Osteocyte (in vitro differentiated cells): ENCODE data around the gene PPP3R1. TPM values are rescaled to one million over a fixed set of nuclear protein-coding genes. Genes with fewer than 3 reads are reported as not detected.

Experiments
- DNase-seq: peaks from one replicate; pipeline ENCODE4 v3.0.0; 2021; ENCODE audit warnings: mixed read lengths; ENCODE audit not compliant: unreplicated experiment; ENCODE audit errors: extremely low spot score
- H3K27ac Mint-ChIP-seq: one replicate; pipeline ENCODE4 v1.8.0; 2021; ENCODE audit warnings: mild to moderate bottlenecking, mixed read lengths; ENCODE audit not compliant: unreplicated experiment
- H3K27me3 Mint-ChIP-seq: one replicate; pipeline ENCODE4 v1.8.0; 2021; ENCODE audit warnings: mixed read lengths; ENCODE audit not compliant: unreplicated experiment
- H3K36me3 Mint-ChIP-seq: one replicate; pipeline ENCODE4 v1.8.0; 2021; ENCODE audit warnings: mixed read lengths; ENCODE audit not compliant: unreplicated experiment
- H3K4me1 Mint-ChIP-seq: one replicate; pipeline ENCODE4 v1.8.0; 2021; ENCODE audit warnings: mixed read lengths; ENCODE audit not compliant: unreplicated experiment
- H3K4me3 Mint-ChIP-seq: one replicate; pipeline ENCODE4 v1.8.0; 2021; ENCODE audit warnings: mild to moderate bottlenecking, moderate library complexity, mixed read lengths; ENCODE audit not compliant: unreplicated experiment
- H3K9me3 Mint-ChIP-seq: one replicate; pipeline ENCODE4 v1.8.0; 2021; ENCODE audit warnings: mixed read lengths; ENCODE audit not compliant: unreplicated experiment
- CTCF ChIP-seq: fragments of 200-600 bp; sonication (generic); IDR thresholded peaks from 2 replicates; pipeline ENCODE4 v1.5.0; 2021; ENCODE audit warnings: antibody characterized with exemption, mild to moderate bottlenecking, moderate library complexity
- total RNA-seq: library from RNA; stranded (reverse); gene quantifications from 2 replicates; pipeline ENCODE4 v1.2.1, GENCODE V29; 2021

Gene PPP3R1
- total RNA-seq, 1 donor from 2014 or later = 68.4 TPM

- no peak overlapping the region for H3K4me3 Mint-ChIP-seq
- DNase-seq = no peak
- no peaks in the 10 kb centered on the region for H3K27me3 Mint-ChIP-seq
- no peaks in the 10 kb centered on the region for H3K9me3 Mint-ChIP-seq
- TF ChIP-seq CTCF = no peak
- no peaks in the 10 kb centered on the region for H3K4me1 Mint-ChIP-seq
- no peak overlapping the region for H3K27ac Mint-ChIP-seq
- H3K36me3 Mint-ChIP-seq = peaks cover 28% of the 10 kb centered on the region
Measured at GRCh38 chr2:68135448-68136320, 116.6 kb downstream of the PPP3R1 start.

- Mint-ChIP-seq H3K4me1 (no peaks in the 10 kb centered on the region), H3K4me3 (no peak overlapping the region), H3K27me3 (no peaks in the 10 kb centered on the region), H3K36me3 (peaks cover 28% of the 10 kb centered on the region), H3K27ac (no peak overlapping the region), H3K9me3 (no peaks in the 10 kb centered on the region)
- DNase-seq = no peak
- no peak for TF ChIP-seq CTCF
Measured at GRCh38 chr2:68134554-68134953, 117.8 kb downstream of the PPP3R1 start.

- no peaks in the 10 kb centered on the region for H3K9me3 Mint-ChIP-seq
- no peak overlapping the region for H3K4me3 Mint-ChIP-seq
- H3K27me3 Mint-ChIP-seq = no peaks in the 10 kb centered on the region
- DNase-seq = no peak
- H3K4me1 Mint-ChIP-seq = no peaks in the 10 kb centered on the region
- no peak for TF ChIP-seq CTCF
- no peak overlapping the region for H3K27ac Mint-ChIP-seq
- H3K36me3 Mint-ChIP-seq = peaks cover 28% of the 10 kb centered on the region
Measured at GRCh38 chr2:68134120-68134519, 118.2 kb downstream of the PPP3R1 start.

Other genes starting within 250 kb of the PPP3R1 start
- gene C1D, start 189.5 kb downstream of the PPP3R1 start, total RNA-seq = 19.3 and 21.1 TPM in 2 replicates
- gene PNO1, start 94.6 kb downstream of the PPP3R1 start, total RNA-seq = 10.3 and 11.3 TPM in 2 replicates
- 33.9 and 35.9 TPM in 2 replicates for gene CNRIP1, start 67.4 kb upstream of the PPP3R1 start, total RNA-seq
- 0.19 TPM in 1 of 2 replicates, not detected in the other for gene PLEK, start 112.8 kb upstream of the PPP3R1 start, total RNA-seq
- gene FBXO48, start 214.8 kb upstream of the PPP3R1 start, total RNA-seq = 0.81 and 1.0 TPM in 2 replicates
- gene APLF, start 215.1 kb upstream of the PPP3R1 start, total RNA-seq = 5.8 and 6.4 TPM in 2 replicates